Activated B cell treated with CpG ODN at 0.5 μM for 24 hours (primary cell): ENCODE results near the gene CEMIP. TPM values are rescaled to one million over a fixed set of nuclear protein-coding genes. Genes with fewer than 3 reads are reported as not detected.

Source experiments
- ATAC-seq: fragments of 200-7000 bp; cut with Tn5 transposase; one replicate; pipeline ENCODE4 v1.10.0; 2021; ENCODE audit warnings: low read depth, mild to moderate bottlenecking, moderate library complexity
- CTCF ChIA-PET: fragments of 350-600 bp; sonication (Branson Sonifier 250); formaldehyde crosslinking; loops from one replicate; lab custom pipeline; 2021; ENCODE audit warnings: antibody characterized with exemption; lab: Charles Lee
- POLR2A ChIA-PET: fragments of 350-600 bp; sonication (Branson Sonifier 250); formaldehyde crosslinking; loops from one replicate; lab custom pipeline; 2021; ENCODE audit warnings: antibody characterized with exemption; lab: Charles Lee
- DNase-seq: peaks from one replicate; pipeline ENCODE4 v3.0.0; 2022
- H3K27ac Mint-ChIP-seq: one replicate; pipeline ENCODE4 v1.8.0; 2020; ENCODE audit warnings: mixed read lengths
- H3K27me3 Mint-ChIP-seq: one replicate; pipeline ENCODE4 v1.8.0; 2021; ENCODE audit warnings: mixed read lengths
- H3K36me3 Mint-ChIP-seq: one replicate; pipeline ENCODE4 v1.8.0; 2021; ENCODE audit warnings: low read depth, mixed read lengths
- H3K4me1 Mint-ChIP-seq: one replicate; pipeline ENCODE4 v1.8.0; 2021; ENCODE audit warnings: mixed read lengths
- H3K4me3 Mint-ChIP-seq: one replicate; pipeline ENCODE4 v1.8.0; 2020; ENCODE audit warnings: mild to moderate bottlenecking, mixed read lengths
- H3K9me3 Mint-ChIP-seq: one replicate; pipeline ENCODE4 v1.8.0; 2020; ENCODE audit warnings: mixed read lengths
- intact Hi-C: fragments of 100-400 bp; cut with micrococcal nuclease; formaldehyde crosslinking; loops from one replicate; pipeline ENCODE4 v1.15.1; 2024
- total RNA-seq: library from RNA; stranded (reverse); gene quantifications from 2 replicates; pipeline ENCODE4 v1.2.3, GENCODE V29; 2022
- TF ChIP-seq, protein P1 (sequence below): fragments of 200-600 bp; IDR thresholded peaks from one replicate; pipeline ENCODE4 v1.8.0; 2022; ENCODE audit warnings: antibody characterized with exemption, mild to moderate bottlenecking

The CEMIP gene
- total RNA-seq, 1 donor from 2014 or later, result not detected

DNA sequence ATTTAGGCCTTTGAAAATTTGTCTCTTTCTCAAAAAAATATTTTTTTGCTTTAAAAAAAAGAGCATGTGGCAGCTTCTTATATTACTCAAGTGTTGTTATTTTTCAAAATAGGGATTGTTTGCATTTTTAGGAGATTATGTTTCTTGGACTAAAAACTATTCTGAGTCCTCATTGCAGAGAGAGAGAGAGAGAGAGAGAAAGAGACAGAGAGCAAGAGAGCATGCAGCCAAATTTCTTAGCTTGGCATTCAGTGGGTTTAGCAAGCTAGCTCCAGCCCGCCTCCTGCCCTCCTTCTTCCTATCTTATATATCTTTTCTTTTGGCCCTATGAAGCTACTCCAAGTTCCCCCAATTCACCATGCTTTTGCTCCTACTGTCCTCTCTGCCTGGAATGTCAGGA, 55.7 kb downstream of the CEMIP start:
- Mint-ChIP-seq H3K4me1 (peaks cover 3% of the 10 kb centered on the region), H3K27me3 (peaks cover 13% of the 10 kb centered on the region), H3K27ac (no peak overlapping the region), H3K4me3 (no peak overlapping the region), H3K36me3 (no peaks in the 10 kb centered on the region), H3K9me3 (no peaks in the 10 kb centered on the region)
- intact Hi-C loops, result no loop called here
- ChIA-PET POLR2A (no interaction called here), CTCF (no interaction called here)
- no peak for ATAC-seq
- TF ChIP-seq, protein P1, sequence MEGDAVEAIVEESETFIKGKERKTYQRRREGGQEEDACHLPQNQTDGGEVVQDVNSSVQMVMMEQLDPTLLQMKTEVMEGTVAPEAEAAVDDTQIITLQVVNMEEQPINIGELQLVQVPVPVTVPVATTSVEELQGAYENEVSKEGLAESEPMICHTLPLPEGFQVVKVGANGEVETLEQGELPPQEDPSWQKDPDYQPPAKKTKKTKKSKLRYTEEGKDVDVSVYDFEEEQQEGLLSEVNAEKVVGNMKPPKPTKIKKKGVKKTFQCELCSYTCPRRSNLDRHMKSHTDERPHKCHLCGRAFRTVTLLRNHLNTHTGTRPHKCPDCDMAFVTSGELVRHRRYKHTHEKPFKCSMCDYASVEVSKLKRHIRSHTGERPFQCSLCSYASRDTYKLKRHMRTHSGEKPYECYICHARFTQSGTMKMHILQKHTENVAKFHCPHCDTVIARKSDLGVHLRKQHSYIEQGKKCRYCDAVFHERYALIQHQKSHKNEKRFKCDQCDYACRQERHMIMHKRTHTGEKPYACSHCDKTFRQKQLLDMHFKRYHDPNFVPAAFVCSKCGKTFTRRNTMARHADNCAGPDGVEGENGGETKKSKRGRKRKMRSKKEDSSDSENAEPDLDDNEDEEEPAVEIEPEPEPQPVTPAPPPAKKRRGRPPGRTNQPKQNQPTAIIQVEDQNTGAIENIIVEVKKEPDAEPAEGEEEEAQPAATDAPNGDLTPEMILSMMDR, result no peak
- DNase-seq, result no peak

DNA sequence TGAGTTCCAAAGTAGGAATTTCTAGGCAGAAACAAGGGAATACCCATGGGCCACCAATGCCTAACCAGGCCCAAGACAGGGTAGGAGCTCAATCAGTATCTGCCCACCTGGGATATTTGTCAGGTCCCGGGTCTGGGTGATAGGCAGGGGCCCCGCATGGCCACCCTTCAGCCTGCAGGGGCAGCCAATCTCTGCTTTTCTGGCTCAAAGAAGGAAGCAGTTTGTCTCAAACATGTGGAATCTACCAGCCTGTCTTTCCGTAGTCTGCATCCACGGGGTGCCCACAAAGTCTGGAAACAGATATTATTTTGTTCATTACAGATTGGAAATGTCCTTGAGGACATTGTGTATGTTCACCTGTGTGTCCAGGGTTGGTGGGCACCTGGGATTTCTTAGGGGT, 56.2 kb downstream of the CEMIP start:
- TF ChIP-seq, protein P1, result no peak
- no peaks in the 10 kb centered on the region for H3K36me3 Mint-ChIP-seq
- no peak overlapping the region for H3K27ac Mint-ChIP-seq
- ChIA-PET POLR2A (no interaction called here), CTCF (no interaction called here)
- intact Hi-C loops, result no loop called here
- H3K4me1 Mint-ChIP-seq, result peaks cover 3% of the 10 kb centered on the region
- ATAC-seq (no peak), DNase-seq (no peak)
- peaks cover 13% of the 10 kb centered on the region for H3K27me3 Mint-ChIP-seq
- H3K4me3 Mint-ChIP-seq, result no peak overlapping the region
- H3K9me3 Mint-ChIP-seq, result no peaks in the 10 kb centered on the region

DNA sequence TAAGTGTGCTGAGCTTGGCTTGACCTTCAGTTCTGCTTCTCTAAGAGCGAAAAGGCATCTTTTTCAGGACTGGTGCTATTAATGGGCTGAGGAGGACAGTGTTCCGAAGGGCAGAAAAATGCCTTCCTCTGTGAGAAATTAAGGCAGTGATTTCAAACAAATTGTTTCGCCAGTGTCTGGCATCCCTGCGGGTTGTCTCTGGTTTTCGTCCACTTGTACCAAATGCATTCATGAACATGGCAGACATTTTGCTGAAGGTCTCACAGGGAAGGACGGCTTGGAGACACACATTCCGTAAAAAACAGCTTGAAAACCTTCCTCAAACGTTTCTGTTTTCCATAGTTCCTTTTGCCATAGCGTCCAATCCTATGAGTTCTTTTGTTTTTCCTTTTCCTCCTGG, 57.1 kb downstream of the CEMIP start:
- POLR2A ChIA-PET, result no interaction called here
- H3K27me3 Mint-ChIP-seq, result peaks cover 13% of the 10 kb centered on the region
- no peak for ATAC-seq
- CTCF ChIA-PET, result no interaction called here
- no peaks in the 10 kb centered on the region for H3K9me3 Mint-ChIP-seq
- TF ChIP-seq, protein P1, result no peak
- no peak for DNase-seq
- intact Hi-C loops, result no loop called here
- no peaks in the 10 kb centered on the region for H3K36me3 Mint-ChIP-seq
- no peak overlapping the region for H3K27ac Mint-ChIP-seq
- H3K4me1 Mint-ChIP-seq, result peaks cover 3% of the 10 kb centered on the region
- no peak overlapping the region for H3K4me3 Mint-ChIP-seq

DNA sequence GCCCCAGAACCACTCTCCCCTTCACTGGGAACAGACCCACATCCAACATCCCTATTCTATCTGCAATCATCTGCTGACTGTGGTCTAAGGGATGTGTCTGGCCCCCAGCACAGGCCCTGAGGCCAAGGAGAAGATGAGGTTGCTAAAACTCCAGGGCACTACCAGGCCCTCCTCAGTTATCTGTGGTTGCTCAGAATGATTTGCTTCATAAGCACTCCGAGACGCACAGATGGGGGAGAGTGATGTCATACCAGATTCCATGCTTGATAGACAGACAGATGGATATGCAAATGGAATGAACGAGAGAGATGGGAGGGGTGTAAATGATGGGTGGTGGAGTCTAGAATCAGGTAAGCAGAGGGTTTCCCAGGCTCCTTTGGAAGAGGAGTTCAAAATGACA, 57.8 kb downstream of the CEMIP start:
- Mint-ChIP-seq H3K9me3 (no peaks in the 10 kb centered on the region), H3K4me3 (no peak overlapping the region), H3K27ac (no peak overlapping the region), H3K27me3 (peaks cover 13% of the 10 kb centered on the region), H3K4me1 (peaks cover 3% of the 10 kb centered on the region), H3K36me3 (no peaks in the 10 kb centered on the region)
- ATAC-seq (no peak), DNase-seq (no peak)
- POLR2A ChIA-PET, result no interaction called here
- TF ChIP-seq, protein P1, result no peak
- CTCF ChIA-PET, result no interaction called here
- intact Hi-C loops, result no loop called here

DNA sequence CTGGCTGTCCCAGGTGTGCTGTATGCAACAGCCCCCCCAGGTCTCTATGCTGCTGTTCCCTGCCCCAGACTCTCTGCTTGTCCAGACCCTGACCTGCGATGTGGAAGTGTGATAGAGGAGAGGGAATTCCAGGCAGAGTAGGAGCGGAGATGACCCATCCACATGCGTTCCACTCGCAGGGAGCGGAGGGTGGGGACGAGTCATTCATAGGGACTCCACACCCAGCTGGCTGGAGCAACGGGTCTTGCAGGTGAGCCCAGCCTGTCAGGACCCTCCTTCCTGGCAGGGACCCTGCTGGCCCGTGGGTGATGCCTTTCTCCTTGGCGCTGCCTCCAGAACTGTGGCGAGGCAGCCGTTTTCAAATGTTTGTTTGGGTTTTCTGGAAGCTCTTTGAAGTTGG, 58.8 kb downstream of the CEMIP start:
- intact Hi-C loops, result no loop called here
- CTCF ChIA-PET, result no interaction called here
- DNase-seq (no peak), ATAC-seq (no peak)
- Mint-ChIP-seq H3K4me3 (no peak overlapping the region), H3K9me3 (no peaks in the 10 kb centered on the region), H3K27me3 (peaks cover 13% of the 10 kb centered on the region), H3K36me3 (no peaks in the 10 kb centered on the region), H3K27ac (no peak overlapping the region), H3K4me1 (no peaks in the 10 kb centered on the region)
- TF ChIP-seq, protein P1, result no peak
- POLR2A ChIA-PET, result no interaction called here
